HEK293 (cell line): Measurements from ENCODE around the gene MDN1.

Experiments used
- ATF2 ChIP-seq: fragments of 450-650 bp; formaldehyde crosslinking; IDR thresholded peaks from 2 replicates; pipeline ENCODE4 v1.5.1; 2016; ENCODE audit warnings: missing biosample characterization, missing genetic modification characterization, low read depth
- BCL11B ChIP-seq: fragments of 450-650 bp; formaldehyde crosslinking; IDR thresholded peaks from 2 replicates; pipeline ENCODE4 v1.5.1; 2016; ENCODE audit warnings: low read depth, missing biosample characterization, missing genetic modification characterization
- FEZF1 ChIP-seq: fragments of 450-650 bp; formaldehyde crosslinking; IDR thresholded peaks from 2 replicates; pipeline ENCODE4 v1.5.1; 2016; ENCODE audit warnings: missing biosample characterization, missing genetic modification characterization
- GLIS1 ChIP-seq: fragments of 450-650 bp; formaldehyde crosslinking; IDR thresholded peaks from 2 replicates; pipeline ENCODE4 v1.5.1; 2016; ENCODE audit warnings: missing biosample characterization, missing genetic modification characterization
- KLF17 ChIP-seq: fragments of 450-650 bp; formaldehyde crosslinking; IDR thresholded peaks from 2 replicates; pipeline ENCODE4 v1.5.1; 2016; ENCODE audit warnings: missing biosample characterization, missing genetic modification characterization
- PBX3 ChIP-seq: sonication (generic); formaldehyde crosslinking; IDR thresholded peaks from 2 replicates; pipeline ENCODE4 v1.8.1; 2022; ENCODE audit warnings: mild to moderate bottlenecking, moderate library complexity, missing genetic modification reagents
- REPIN1 ChIP-seq: fragments of 450-650 bp; formaldehyde crosslinking; IDR thresholded peaks from 2 replicates; pipeline ENCODE4 v1.5.1; 2017; ENCODE audit warnings: missing biosample characterization, missing genetic modification characterization, low read depth
- SCRT2 ChIP-seq: fragments of 450-650 bp; formaldehyde crosslinking; IDR thresholded peaks from 2 replicates; pipeline ENCODE4 v1.5.1; 2016; ENCODE audit warnings: missing biosample characterization, missing genetic modification characterization
- TSHZ1 ChIP-seq: fragments of 450-650 bp; formaldehyde crosslinking; IDR thresholded peaks from 2 replicates; pipeline ENCODE4 v1.5.1; 2016; ENCODE audit warnings: missing biosample characterization, missing genetic modification characterization, borderline replicate concordance
- YY1 ChIP-seq: fragments of 450-650 bp; formaldehyde crosslinking; IDR thresholded peaks from 2 replicates; pipeline ENCODE4 v1.5.1; 2018; ENCODE audit warnings: missing biosample characterization, missing genetic modification characterization
- ZBTB49 ChIP-seq: fragments of 450-650 bp; formaldehyde crosslinking; IDR thresholded peaks from 2 replicates; pipeline ENCODE4 v1.5.1; 2016; ENCODE audit warnings: missing biosample characterization, missing genetic modification characterization, low read depth
- ZNF146 ChIP-seq: fragments of 450-650 bp; formaldehyde crosslinking; IDR thresholded peaks from 2 replicates; pipeline ENCODE4 v1.5.1; 2016; ENCODE audit warnings: missing biosample characterization, missing genetic modification characterization
- ZNF184 ChIP-seq: fragments of 450-650 bp; IDR thresholded peaks from 2 replicates; pipeline ENCODE4 v1.5.1; 2018; ENCODE audit warnings: missing biosample characterization, mild to moderate bottlenecking, missing genetic modification characterization
- ZNF274 ChIP-seq, 2 experiments: fragments of 200-500 bp in 1 of 2; fragments of 450-650 bp in 1 of 2; sonication (Bioruptor generic) in 1 of 2; formaldehyde crosslinking in 1 of 2; IDR thresholded peaks; 2 replicates each; pipeline versions ENCODE4 v1.5.1 to v1.6.1; 2014 to 2016; ENCODE audit warnings: borderline replicate concordance in 1 of 2, inconsistent platforms in 1 of 2, low read length in 1 of 2, missing biosample characterization in 1 of 2, missing genetic modification characterization in 1 of 2
- ZNF350 ChIP-seq: fragments of 450-650 bp; formaldehyde crosslinking; IDR thresholded peaks from 2 replicates; pipeline ENCODE4 v1.5.0; 2017; ENCODE audit warnings: missing biosample characterization, mild to moderate bottlenecking, missing genetic modification characterization
- ZNF362 ChIP-seq: fragments of 450-650 bp; formaldehyde crosslinking; IDR thresholded peaks from 2 replicates; pipeline ENCODE4 v1.5.1; 2016; ENCODE audit warnings: missing biosample characterization, missing genetic modification characterization
- ZNF423 ChIP-seq: fragments of 450-650 bp; formaldehyde crosslinking; IDR thresholded peaks from 2 replicates; pipeline ENCODE4 v1.5.1; 2016; ENCODE audit warnings: missing biosample characterization, missing genetic modification characterization
- ZNF449 ChIP-seq: fragments of 450-650 bp; formaldehyde crosslinking; IDR thresholded peaks from 2 replicates; pipeline ENCODE4 v1.5.1; 2017; ENCODE audit warnings: missing biosample characterization, mild to moderate bottlenecking, missing genetic modification characterization, moderate library complexity
- ZNF48 ChIP-seq: fragments of 450-650 bp; formaldehyde crosslinking; IDR thresholded peaks from 2 replicates; pipeline ENCODE4 v1.5.1; 2016; ENCODE audit warnings: missing biosample characterization, missing genetic modification characterization
- ZNF514 ChIP-seq: fragments of 450-650 bp; formaldehyde crosslinking; IDR thresholded peaks from 2 replicates; pipeline ENCODE4 v1.5.1; 2016; ENCODE audit warnings: missing biosample characterization, missing genetic modification characterization
- ZNF558 ChIP-seq: fragments of 450-650 bp; formaldehyde crosslinking; IDR thresholded peaks from 2 replicates; pipeline ENCODE4 v1.5.1; 2016; ENCODE audit warnings: missing biosample characterization, missing genetic modification characterization
- ZNF560 ChIP-seq: fragments of 450-650 bp; formaldehyde crosslinking; IDR thresholded peaks from 2 replicates; pipeline ENCODE4 v1.5.1; 2017; ENCODE audit warnings: missing biosample characterization, missing genetic modification characterization, borderline replicate concordance
- ZNF629 ChIP-seq: fragments of 450-650 bp; formaldehyde crosslinking; IDR thresholded peaks from 2 replicates; pipeline ENCODE4 v1.5.1; 2017; ENCODE audit warnings: missing biosample characterization, missing genetic modification characterization
- ZSCAN16 ChIP-seq: fragments of 450-650 bp; formaldehyde crosslinking; IDR thresholded peaks from 2 replicates; pipeline ENCODE4 v1.5.1; 2016; ENCODE audit warnings: missing biosample characterization, missing genetic modification characterization

The MDN1 gene

GRCh38 chr6:89638320-89639195 lies 181.0 kb downstream of the MDN1 start, which contains the start of gene LYRM2 (continued):
- TF ChIP-seq ZNF629 (tag by site-specific recombination) (peak; percentile 59; the same call in 1 of the 2 replicates), ZNF423 (tag by site-specific recombination) (no peak), ZBTB49 (tag by site-specific recombination) (no peak), ZNF514 (no peak), ZNF146 (tag by site-specific recombination) (no peak), ZNF350 (tag by site-specific recombination) (no peak), GLIS1 (tag by site-specific recombination) (peak; percentile 77), ZNF274 (IDR thresholded peaks at IDR 0.05; ENCODE audit: low read length) (no peak), ZNF274 (tag by site-specific recombination; IDR thresholded peaks at IDR 0.05; ENCODE audit: borderline replicate concordance) (no peak), ZNF184 (tag by site-specific recombination) (no peak), FEZF1 (tag by site-specific recombination) (no peak), TSHZ1 (no peak), ZNF449 (tag by site-specific recombination) (no peak; the same call in 1 of the 2 replicates), YY1 (tag by site-specific recombination) (peak; percentile 80), ZNF362 (tag by site-specific recombination) (no peak), ATF2 (no peak), ZNF48 (tag by site-specific recombination) (no peak), ZNF558 (tag by site-specific recombination) (no peak), ZSCAN16 (tag by site-specific recombination) (no peak), KLF17 (tag by site-specific recombination) (0 out of 2 replicates have a peak, but pooled peaks have one; percentile 58), BCL11B (no peak), ZNF560 (no peak), PBX3 (0 out of 2 replicates have a peak, but pooled peaks have one; percentile 52), REPIN1 (tag by site-specific recombination) (no peak), SCRT2 (tag by site-specific recombination) (no peak)
